HepG2 (cell line): ENCODE results near the gene HDAC4. TPM values are rescaled to one million over a fixed set of nuclear protein-coding genes. Genes with fewer than 3 reads are reported as not detected.

Experiments used
- ATAC-seq: fragments of 200-7000 bp; cut with Tn5 transposase; 3 replicates; pipeline ENCODE4 v1.9.1; 2020; ENCODE audit warnings: mild to moderate bottlenecking, moderate library complexity
- BruUV-seq: library from RNA; stranded (reverse); fragments of 400-500 nt; replicated peaks from 2 replicates; lab custom pipeline; 2021; lab: Mats Ljungman, UMichigan
- CTCF ChIA-PET: fragments of 300-600 bp; formaldehyde crosslinking; extraction: SDS; loops from one replicate; lab custom pipeline; 2021; ENCODE audit warnings: low total read pairs, inconsistent platforms, low intra/inter-chr PET ratio; lab: Yijun Ruan, JAX
- POLR2A ChIA-PET: fragments of 350-600 bp; sonication (Branson Sonifier 250); formaldehyde crosslinking; loops from one replicate; lab custom pipeline; 2020; ENCODE audit warnings: antibody characterized with exemption, inconsistent platforms; lab: Yijun Ruan, JAX
- DNase-seq: peaks from one replicate; pipeline ENCODE4 v3.0.0-alpha.2; 2015; ENCODE audit warnings: low spot score
- FAIRE-seq: peaks from 3 replicates; lab custom pipeline; 2011; peaks lifted over from hg19 to GRCh38; lab: Jason Lieb, UNC
- H2AFZ ChIP-seq: one replicate; pipeline ENCODE4 v1.6.1; 2011; ENCODE audit warnings: low read length, inconsistent platforms
- H3K27ac ChIP-seq: fragments of 300-600 bp; 3 replicates; pipeline ENCODE4 v1.8.0; 2011; ENCODE audit warnings: mixed run types, mild to moderate bottlenecking, mixed read lengths, low read length, inconsistent platforms; ENCODE audit not compliant: insufficient read depth; ENCODE audit errors: extremely low read length
- H3K27me3 ChIP-seq, 2 experiments: fragments of 200-600 bp in 1 of 2; 2 replicates in 1 of 2; 3 replicates in 1 of 2; pipeline versions ENCODE4 v1.6.0 to v1.8.0; 2011; ENCODE audit warnings: low read length in 2 of 2, mild to moderate bottlenecking in 2 of 2, moderate library complexity in 2 of 2, inconsistent platforms in 1 of 2; ENCODE audit not compliant: insufficient read depth in 2 of 2, control insufficient read depth in 1 of 2
- H3K36me3 ChIP-seq, 2 experiments: fragments of 200-600 bp in 1 of 2; replicated peaks in 1 of 2; 2 replicates in 1 of 2; 3 replicates in 1 of 2; pipeline versions ENCODE4 v1.5.1 to v1.8.0; 2011; ENCODE audit warnings: low read length in 2 of 2, inconsistent platforms in 1 of 2; ENCODE audit not compliant: insufficient read depth in 2 of 2, control insufficient read depth in 1 of 2
- H3K4me1 ChIP-seq: 2 replicates; pipeline ENCODE4 v1.5.1; 2012; ENCODE audit warnings: low read length, inconsistent platforms; ENCODE audit not compliant: insufficient read depth
- H3K4me2 ChIP-seq: 2 replicates; pipeline ENCODE4 v1.6.0; 2011; ENCODE audit warnings: low read depth, low read length, inconsistent platforms
- H3K4me3 ChIP-seq, 3 experiments: fragments of 200-600 bp in 1 of 3; sonication (generic), shearing (Covaris generic) in 1 of 3; replicated peaks in 1 of 3; 2 replicates each; pipeline ENCODE4 v1.5.1; 2011 to 2016; ENCODE audit warnings: low read length in 3 of 3, inconsistent platforms in 2 of 3, low read depth in 2 of 3, mild to moderate bottlenecking in 2 of 3, control low read depth in 1 of 3, mixed read lengths in 1 of 3; ENCODE audit not compliant: insufficient read depth in 1 of 3
- H3K79me2 ChIP-seq: one replicate; pipeline ENCODE4 v1.6.1; 2011; ENCODE audit warnings: low read length, inconsistent platforms; ENCODE audit not compliant: insufficient read depth
- H3K9ac ChIP-seq: 2 replicates; pipeline ENCODE4 v1.6.0; 2011; ENCODE audit warnings: mild to moderate bottlenecking, low read depth, low read length, inconsistent platforms; ENCODE audit not compliant: insufficient read depth
- H3K9me3 ChIP-seq: 2 replicates; pipeline ENCODE4 v1.5.1; 2012; ENCODE audit warnings: mild to moderate bottlenecking, low read length
- H4K20me1 ChIP-seq: 2 replicates; pipeline ENCODE4 v1.6.0; 2011; ENCODE audit warnings: inconsistent platforms, mild to moderate bottlenecking, low read length, moderate library complexity; ENCODE audit not compliant: insufficient read depth
- ARNT ChIP-seq: fragments of 450-650 bp; IDR thresholded peaks from 2 replicates; pipeline ENCODE4 v1.6.1; 2017
- EEA1 ChIP-seq: sonication (generic); formaldehyde crosslinking; IDR thresholded peaks from 2 replicates; pipeline ENCODE4 v1.5.1; 2020; ENCODE audit warnings: mild to moderate bottlenecking, missing genetic modification reagents, borderline replicate concordance
- MTF2 ChIP-seq: sonication (generic); formaldehyde crosslinking; IDR thresholded peaks from 2 replicates; pipeline ENCODE4 v1.5.0; 2020; ENCODE audit warnings: missing genetic modification reagents, borderline replicate concordance
- TBL1XR1 ChIP-seq: fragments of 150-350 bp; IDR thresholded peaks from 2 replicates; pipeline ENCODE4 v1.6.1; 2014; ENCODE audit warnings: borderline replicate concordance, low read length; ENCODE audit not compliant: partially characterized antibody
- U2AF2 ChIP-seq: fragments of 200-400 bp; formaldehyde crosslinking; IDR thresholded peaks from 2 replicates; pipeline ENCODE4 v1.6.1; 2017; ENCODE audit warnings: low read depth, mild to moderate bottlenecking, low read length
- ZBTB21 ChIP-seq: sonication (generic); formaldehyde crosslinking; IDR thresholded peaks from 2 replicates; pipeline ENCODE4 v1.4.0; 2020; ENCODE audit warnings: missing genetic modification reagents
- ZBTB7A ChIP-seq: sonication (generic); formaldehyde crosslinking; IDR thresholded peaks from 2 replicates; pipeline ENCODE4 v1.8.0; 2022; ENCODE audit warnings: mild to moderate bottlenecking, missing genetic modification reagents
- ZFYVE20 ChIP-seq: sonication (generic); formaldehyde crosslinking; IDR thresholded peaks from 2 replicates; pipeline ENCODE4 v1.8.0; 2023; ENCODE audit warnings: low read depth, mild to moderate bottlenecking, moderate library complexity, missing genetic modification reagents, borderline replicate concordance
- ZNF558 ChIP-seq: sonication (generic); formaldehyde crosslinking; IDR thresholded peaks from 2 replicates; pipeline ENCODE4 v1.9.0; 2022; ENCODE audit warnings: mild to moderate bottlenecking, missing genetic modification reagents, borderline replicate concordance
- ZXDC ChIP-seq: sonication (generic); formaldehyde crosslinking; IDR thresholded peaks from 2 replicates; pipeline ENCODE4 v1.5.0; 2020; ENCODE audit warnings: mild to moderate bottlenecking, missing genetic modification reagents
- WGBS: methylation state at CpG from one replicate; pipeline ENCODE4 v1.1.6; 2017; ENCODE audit warnings: low lambda C conversion rate; 5-methylcytosine and 5-hydroxymethylcytosine counted together
- in situ Hi-C: cut with HindIII; loops from 2 replicates; pipeline ENCODE4 v1.10.0; 2017; ENCODE audit warnings: low pct_unique_long_range_greater_than_20kb; ENCODE audit not compliant: extremely low pct_ligation_motif_present
- intact Hi-C: fragments of 100-400 bp; cut with micrococcal nuclease; formaldehyde crosslinking; loops from one replicate; pipeline ENCODE4 v1.10.0; 2022; ENCODE audit not compliant: unreplicated experiment
- polyA plus RNA-seq, 8 experiments: library from polyadenylated mRNA; depleted of rRNA in 3 of 8; stranded (reverse) in 7 of 8; unstranded in 1 of 8; fragments of >200 nt; fragmentation: Illumina TruSeq in 4 of 8; extraction: Trizol in 4 of 8; gene quantifications; 2 replicates each; pipeline versions ENCODE4 v1.2.1 to v1.2.3, GENCODE V29; 2011 to 2016; ENCODE audit warnings: low read depth in 4 of 8, missing spikeins in 1 of 8, mixed read lengths in 1 of 8; ENCODE audit not compliant: insufficient read depth in 1 of 8
- total RNA-seq, 5 experiments: library from RNA; depleted of rRNA; stranded (reverse); fragments of >200 nt; fragmentation: Illumina TruSeq; extraction: Trizol; gene quantifications; 2 replicates each; pipeline ENCODE4 v1.2.3, GENCODE V29; 2016; ENCODE audit warnings: low read depth in 1 of 5
- TF ChIP-seq, protein P1 (sequence below): sonication (generic); formaldehyde crosslinking; IDR thresholded peaks from 2 replicates; pipeline ENCODE4 v1.8.1; 2023; ENCODE audit warnings: missing genetic modification reagents, inconsistent platforms, borderline replicate concordance

Gene HDAC4
- total and polyA plus RNA-seq, 2 of the 13 experiments (the other 11 are each of a cell fraction or from before 2014, with no cell fraction given): 10.1 to 11.5 TPM

- Histone ChIP-seq H3K4me3 (no peak overlapping the region), H3K4me2 (no peak overlapping the region), H3K27me3 (no peaks in the 10 kb centered on the region), H3K36me3 (peaks cover 7 to 15% of the 10 kb centered on the region in 2 experiments; a peak in 4 of 5 replicates), H4K20me1 (no peaks in the 10 kb centered on the region), H3K9me3 (no peaks in the 10 kb centered on the region)
- no peak for DNase-seq
- WGBS: 96% methylated on average over 20 of the region's 20 CpGs
- intact Hi-C loops: no loop called here
- no TSS peak for BruUV-seq
- CTCF ChIA-PET: no interaction called here
- TF ChIP-seq MTF2 (CRISPR knock-in tag) (no peak), ZBTB7A (CRISPR knock-in tag) (no peak), ZNF558 (CRISPR knock-in tag) (no peak), ZFYVE20 (CRISPR knock-in tag) (no peak)
- TF ChIP-seq, protein P1, sequence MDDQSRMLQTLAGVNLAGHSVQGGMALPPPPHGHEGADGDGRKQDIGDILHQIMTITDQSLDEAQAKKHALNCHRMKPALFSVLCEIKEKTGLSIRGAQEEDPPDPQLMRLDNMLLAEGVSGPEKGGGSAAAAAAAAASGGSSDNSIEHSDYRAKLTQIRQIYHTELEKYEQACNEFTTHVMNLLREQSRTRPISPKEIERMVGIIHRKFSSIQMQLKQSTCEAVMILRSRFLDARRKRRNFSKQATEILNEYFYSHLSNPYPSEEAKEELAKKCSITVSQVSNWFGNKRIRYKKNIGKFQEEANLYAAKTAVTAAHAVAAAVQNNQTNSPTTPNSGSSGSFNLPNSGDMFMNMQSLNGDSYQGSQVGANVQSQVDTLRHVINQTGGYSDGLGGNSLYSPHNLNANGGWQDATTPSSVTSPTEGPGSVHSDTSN (CRISPR knock-in tag): no peak
- TF ChIP-seq, all 625 proteins: peak for 0
- Histone ChIP-seq H3K27ac (no peak overlapping the region), H3K9ac (no peak overlapping the region), H2AFZ (no peak overlapping the region), H3K4me1 (peaks cover under 1% of the 10 kb centered on the region), H3K79me2 (no peaks in the 10 kb centered on the region)
- POLR2A ChIA-PET: no interaction called here
- in situ Hi-C loops: no loop called here
- ATAC-seq (no peak), FAIRE-seq (no peak)
Measured at GRCh38 chr2:239055756-239056493, 344.9 kb downstream of the HDAC4 start.

- DNase-seq (no peak), ATAC-seq (no peak), FAIRE-seq (no peak)
- BruUV-seq: no TSS peak
- H3K36me3 ChIP-seq: peaks cover 6 to 15% of the 10 kb centered on the region in 2 experiments; a peak in 3 of 5 replicates
- no peak overlapping the region for H3K4me3 ChIP-seq
- H3K27ac ChIP-seq: no peak overlapping the region
- no peaks in the 10 kb centered on the region for H3K27me3 ChIP-seq
- H4K20me1 ChIP-seq: no peaks in the 10 kb centered on the region
- no peak overlapping the region for H2AFZ ChIP-seq
- peaks cover 11% of the 10 kb centered on the region for H3K4me1 ChIP-seq
- POLR2A ChIA-PET: no interaction called here
- 96% methylated on average over 8 of the region's 8 CpGs for WGBS
- H3K79me2 ChIP-seq: no peaks in the 10 kb centered on the region
- TF ChIP-seq ZXDC (CRISPR knock-in tag) (no peak), TBL1XR1 (no peak), ZBTB21 (no peak), ARNT (no peak), EEA1 (CRISPR knock-in tag) (no peak), U2AF2 (no peak)
- in situ Hi-C loops: no loop called here
- H3K9ac ChIP-seq: no peak overlapping the region
- H3K4me2 ChIP-seq: no peak overlapping the region
- intact Hi-C loops: no loop called here
- CTCF ChIA-PET: no interaction called here
- H3K9me3 ChIP-seq: peaks cover 6% of the 10 kb centered on the region; the same call in 1 of the 2 replicates
Measured at GRCh38 chr2:239054921-239055320, 345.9 kb downstream of the HDAC4 start.
